A549 (cell line): ENCODE data around the gene ZC3H7A. TPM values are rescaled to one million over a fixed set of nuclear protein-coding genes. Genes with fewer than 3 reads are reported as not detected.

Source experiments
- ATAC-seq, 2 experiments: fragments of 200-7000 bp in 1 of 2; fragments of >200 bp in 1 of 2; cut with Nextera tagmentation in 1 of 2; cut with Tn5 transposase in 1 of 2; 3 replicates each; pipeline versions ENCODE4 v1.8.0 to v1.9.1; 2018 to 2020; ENCODE audit warnings: mild to moderate bottlenecking in 1 of 2, moderate library complexity in 1 of 2
- CTCF ChIA-PET: fragments of 300-600 bp; sonication (Branson Sonifier 250); formaldehyde crosslinking; extraction: SDS; loops from one replicate; lab custom pipeline; 2021; ENCODE audit warnings: antibody characterized with exemption, inconsistent platforms; lab: Yijun Ruan, JAX
- POLR2A ChIA-PET: fragments of 350-600 bp; formaldehyde crosslinking; extraction: SDS; loops from one replicate; lab custom pipeline; 2021; ENCODE audit warnings: antibody characterized with exemption, inconsistent platforms; lab: Yijun Ruan, JAX
- DNase-seq, 2 experiments: peaks; one replicate each; pipeline versions ENCODE4 v3.0.0 to v3.0.0-alpha.2; 2011 to 2016; ENCODE audit warnings: low read depth in 1 of 2, low spot score in 1 of 2
- FAIRE-seq: peaks from 2 replicates; lab custom pipeline; 2011; peaks lifted over from hg19 to GRCh38; lab: Jason Lieb, UNC
- H3K27ac ChIP-seq, 2 experiments: fragments of >200 bp; sonication (Bioruptor Twin); formaldehyde crosslinking; 3 replicates each; pipeline ENCODE4 v1.5.1; 2016 to 2017
- H3K4me1 ChIP-seq: fragments of >200 bp; sonication (Bioruptor Twin); formaldehyde crosslinking; 3 replicates; pipeline ENCODE4 v1.6.1; 2016
- H3K4me2 ChIP-seq: fragments of >200 bp; sonication (Bioruptor Twin); formaldehyde crosslinking; 3 replicates; pipeline ENCODE4 v1.6.1; 2016
- H3K4me3 ChIP-seq: fragments of >200 bp; sonication (Bioruptor Twin); formaldehyde crosslinking; 3 replicates; pipeline ENCODE4 v1.5.1; 2016
- H3K9me3 ChIP-seq: fragments of >200 bp; sonication (Bioruptor Twin); formaldehyde crosslinking; 3 replicates; pipeline ENCODE4 v1.6.1; 2016
- BHLHE40 ChIP-seq: IDR thresholded peaks from 2 replicates; pipeline ENCODE4 v1.6.1; 2012; ENCODE audit warnings: low read depth, low read length, inconsistent platforms
- CHD4 ChIP-seq: fragments of 200-600 bp; sonication (generic); IDR thresholded peaks from 2 replicates; pipeline ENCODE4 v1.6.1; 2016; ENCODE audit warnings: antibody characterized with exemption, mild to moderate bottlenecking, borderline replicate concordance
- EHF ChIP-seq: fragments of 250-450 bp; sonication (Bioruptor Pico); IDR thresholded peaks from 2 replicates; pipeline ENCODE4 v1.5.0; 2020; ENCODE audit warnings: mild to moderate bottlenecking
- EP300 ChIP-seq, 2 experiments: fragments of >200 bp; sonication (Bioruptor Twin); formaldehyde crosslinking; IDR thresholded peaks; 2 replicates in 1 of 2; 3 replicates in 1 of 2; pipeline ENCODE4 v1.6.1; 2016 to 2017
- ESRRA ChIP-seq: fragments of 150-350 bp; IDR thresholded peaks from 2 replicates; pipeline ENCODE4 v1.6.1; 2014; ENCODE audit warnings: mild to moderate bottlenecking, low read length, borderline replicate concordance
- FOXS1 ChIP-seq: fragments of 250-450 bp; sonication (Bioruptor Pico); IDR thresholded peaks from 2 replicates; pipeline ENCODE4 v1.5.0; 2020; ENCODE audit warnings: mild to moderate bottlenecking, moderate library complexity
- GATA3 ChIP-seq: IDR thresholded peaks from 2 replicates; pipeline ENCODE4 v1.6.1; 2012; ENCODE audit warnings: borderline replicate concordance
- JUN ChIP-seq, 2 experiments: fragments of >200 bp; sonication (Bioruptor Twin); formaldehyde crosslinking; IDR thresholded peaks; 2 replicates in 1 of 2; 3 replicates in 1 of 2; pipeline ENCODE4 v1.6.1; 2016 to 2017
- JUNB ChIP-seq: fragments of >200 bp; sonication (Bioruptor Twin); formaldehyde crosslinking; IDR thresholded peaks from 2 replicates; pipeline ENCODE4 v1.6.1; 2016
- MAFK ChIP-seq: fragments of 450-650 bp; IDR thresholded peaks from 2 replicates; pipeline ENCODE4 v1.6.1; 2014; ENCODE audit not compliant: partially characterized antibody
- MAX ChIP-seq: IDR thresholded peaks from 2 replicates; pipeline ENCODE4 v1.6.1; 2012
- MYC ChIP-seq: IDR thresholded peaks from 2 replicates; pipeline ENCODE4 v1.6.1; 2012; ENCODE audit warnings: mild to moderate bottlenecking, inconsistent platforms, low read length, improper control_type of control experiment, borderline replicate concordance
- NFE2L2 ChIP-seq: fragments of 150-350 bp; conservative IDR thresholded peaks from 2 replicates; pipeline ENCODE4 v1.6.1; 2014; ENCODE audit warnings: low read length
- NPAS2 ChIP-seq: fragments of 250-450 bp; sonication (Bioruptor Pico); IDR thresholded peaks from 2 replicates; pipeline ENCODE4 v1.8.0; 2022; ENCODE audit warnings: mild to moderate bottlenecking, moderate library complexity, borderline replicate concordance
- PBX3 ChIP-seq: IDR thresholded peaks from 2 replicates; pipeline ENCODE4 v1.6.1; 2012
- POLR2A ChIP-seq: IDR thresholded peaks from 2 replicates; pipeline ENCODE4 v1.6.1; 2012; ENCODE audit warnings: mild to moderate bottlenecking, low read length
- RAD21 ChIP-seq, 2 experiments: fragments of >200 bp in 1 of 2; sonication (Bioruptor Twin) in 1 of 2; formaldehyde crosslinking in 1 of 2; IDR thresholded peaks in 1 of 2; conservative IDR thresholded peaks in 1 of 2; 2 replicates in 1 of 2; 3 replicates in 1 of 2; pipeline ENCODE4 v1.6.1; 2012 to 2018; ENCODE audit warnings: inconsistent platforms in 1 of 2
- TFCP2L1 ChIP-seq: fragments of 250-450 bp; sonication (Bioruptor Pico); IDR thresholded peaks from 2 replicates; pipeline ENCODE4 v1.5.0; 2021; ENCODE audit warnings: mild to moderate bottlenecking
- ZNF302 ChIP-seq: fragments of 250-450 bp; sonication (Bioruptor Pico); IDR thresholded peaks from 2 replicates; pipeline ENCODE4 v1.9.0; 2021; ENCODE audit warnings: inconsistent platforms, mild to moderate bottlenecking, moderate library complexity
- ZSCAN20 ChIP-seq: fragments of 250-450 bp; sonication (Bioruptor Pico); IDR thresholded peaks from 2 replicates; pipeline ENCODE4 v1.8.0; 2022; ENCODE audit warnings: mild to moderate bottlenecking, moderate library complexity
- WGBS: methylation state at CpG from one replicate; pipeline ENCODE4 v1.1.6; 2017; ENCODE audit errors: missing lambda C conversion rate; 5-methylcytosine and 5-hydroxymethylcytosine counted together
- polyA plus RNA-seq, 4 experiments: library from polyadenylated mRNA; depleted of rRNA in 3 of 4; stranded (reverse); fragments of >200 nt; fragmentation: RNase III in 1 of 4; extraction: RNeasy Plus Mini Kit Qiagen cat#74134 plus additional on column Dnase treatment in 1 of 4; gene quantifications; 2 replicates in 3 of 4; 3 replicates in 1 of 4; pipeline ENCODE4 v1.2.3, GENCODE V29; 2011 to 2017
- TF ChIP-seq, protein P1 (sequence below): fragments of 250-450 bp; sonication (Bioruptor Pico); IDR thresholded peaks from 2 replicates; pipeline ENCODE4 v1.5.0; 2020; ENCODE audit warnings: low read depth, mild to moderate bottlenecking, moderate library complexity

ZC3H7A gene
- polyA plus RNA-seq, 2 of the 4 experiments (the other 2 are of a cell fraction): 33.8 to 41.5 TPM

GRCh38 chr16:11799509-11800381, 2.7 kb upstream of the ZC3H7A start:
- ATAC-seq (no peak), FAIRE-seq (no peak), DNase-seq (no peak)
- ChIA-PET POLR2A (no interaction called here), CTCF (interaction anchor here (3.9 to 4.6 kb wide), 2 partner anchors 13 to 57 kb away, joined by 25 to 58 read pairs; partner anchors contain the start of gene TXNDC11)
- H3K27ac ChIP-seq: no peak overlapping the region
- TF ChIP-seq MAFK: no peak
- no peak for TF ChIP-seq GATA3
- no peak for TF ChIP-seq POLR2A
- no peak for TF ChIP-seq FOXS1
- no peak for TF ChIP-seq MYC
- no peak for TF ChIP-seq EP300 (IDR thresholded peaks at IDR 0.05)
- TF ChIP-seq PBX3: no peak
- no peak for TF ChIP-seq TFCP2L1 (CRISPR knock-in tag)
- TF ChIP-seq, protein P1, sequence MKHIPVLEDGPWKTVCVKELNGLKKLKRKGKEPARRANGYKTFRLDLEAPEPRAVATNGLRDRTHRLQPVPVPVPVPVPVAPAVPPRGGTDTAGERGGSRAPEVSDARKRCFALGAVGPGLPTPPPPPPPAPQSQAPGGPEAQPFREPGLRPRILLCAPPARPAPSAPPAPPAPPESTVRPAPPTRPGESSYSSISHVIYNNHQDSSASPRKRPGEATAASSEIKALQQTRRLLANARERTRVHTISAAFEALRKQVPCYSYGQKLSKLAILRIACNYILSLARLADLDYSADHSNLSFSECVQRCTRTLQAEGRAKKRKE (CRISPR knock-in tag): no peak
- no peak for TF ChIP-seq MAX
- TF ChIP-seq CHD4: no peak
- TF ChIP-seq ZSCAN20 (CRISPR knock-in tag): no peak
- H3K9me3 ChIP-seq: no peaks in the 10 kb centered on the region
- peaks cover 29% of the 10 kb centered on the region for H3K4me1 ChIP-seq
- no peak overlapping the region for H3K4me3 ChIP-seq
- H3K4me2 ChIP-seq: no peak overlapping the region
- WGBS: 89% methylated on average over 14 of the region's 14 CpGs

GRCh38 chr16:11799017-11799381, 1.9 kb upstream of the ZC3H7A start:
- no peak for FAIRE-seq
- Histone ChIP-seq H3K4me1 (peaks cover 34% of the 10 kb centered on the region), H3K4me2 (peak overlapping the region; percentile 99), H3K4me3 (no peak overlapping the region), H3K9me3 (no peaks in the 10 kb centered on the region), H3K27ac (no peak overlapping the region)
- no peak for DNase-seq
- ATAC-seq: no peak
- 98% methylated on average over 10 of the region's 10 CpGs for WGBS
- CTCF ChIA-PET: interaction anchor here (3.9 to 4.6 kb wide), 2 partner anchors 14 to 56 kb away, joined by 25 to 58 read pairs; partner anchors contain the start of gene TXNDC11
- POLR2A ChIA-PET: interaction anchor here (3.7 kb wide), 1 partner anchor 57 kb away, joined by 29 read pairs; the partner anchor contains the start of gene TXNDC11
- no peak for TF ChIP-seq JUNB
- TF ChIP-seq TFCP2L1 (CRISPR knock-in tag): no peak
- no peak for TF ChIP-seq ZNF302 (CRISPR knock-in tag)
- TF ChIP-seq ESRRA: no peak
- TF ChIP-seq RAD21 (conservative IDR thresholded peaks at IDR 0.05 in 1 of 2, IDR thresholded peaks at IDR 0.05 in 1 of 2): no peak

DNA sequence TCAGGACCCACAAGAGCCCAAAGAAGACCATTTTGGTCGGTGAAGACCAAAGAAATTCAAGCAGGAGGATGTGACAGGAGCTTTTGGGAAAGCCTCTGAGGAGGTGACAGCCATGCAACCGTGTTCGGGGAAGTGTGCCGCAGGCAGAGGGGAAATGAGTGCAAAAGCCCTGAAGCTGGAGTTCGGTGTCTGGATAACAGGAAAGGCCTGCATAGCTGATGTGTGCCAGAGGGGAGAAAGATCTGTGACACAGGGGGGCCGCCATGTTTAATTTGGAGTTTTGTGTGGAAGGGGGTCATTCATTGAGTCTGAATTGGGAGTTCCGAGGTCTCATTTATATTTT, 870 bp upstream of the ZC3H7A start:
- no peak for FAIRE-seq
- Histone ChIP-seq H3K9me3 (no peaks in the 10 kb centered on the region), H3K4me1 (peaks cover 39% of the 10 kb centered on the region)

More for the DNA sequence above, 870 bp upstream of the ZC3H7A start:
- H3K4me2 ChIP-seq: peak overlapping the region; percentile 99
- ATAC-seq (peak in 1 of 2 experiments; percentile 4; a peak in 3 of 6 replicates), DNase-seq (peak; percentile 13 to 22)
- TF ChIP-seq BHLHE40: no peak
- TF ChIP-seq JUN (IDR thresholded peaks at IDR 0.05): no peak
- TF ChIP-seq EHF (CRISPR knock-in tag): no peak
- TF ChIP-seq NPAS2 (CRISPR knock-in tag): no peak
- no peak for TF ChIP-seq NFE2L2
- POLR2A ChIA-PET: interaction anchor here (0.5 to 3.7 kb wide), 8 partner anchors 8 to 1053 kb away, joined by 3 to 29 read pairs (median 4); partner anchors contain the start of genes GSPT1, RSL1D1 and TXNDC11
- H3K4me3 ChIP-seq: peak overlapping the region; percentile 89
- CTCF ChIA-PET: interaction anchor here (0.8 to 4.6 kb wide), 30 partner anchors 8 to 988 kb away, joined by 3 to 58 read pairs (median 5); partner anchors contain the start of gene TXNDC11
- H3K27ac ChIP-seq: peak overlapping the region; percentile 97
- 15% methylated on average over 7 of the region's 7 CpGs for WGBS
